ENCODE measurements around the gene NKX3-2.

Gene NKX3-2

GRCh38 chr4:13524504-13525243 lies 19.6 kb downstream of the NKX3-2 start:
- Histone ChIP-seq H3K4me3 (ENCODE audit: low read length in 2 of 2) (no peak overlapping the region), H3K27me3 (ENCODE audit: control insufficient read depth in 2 of 2, insufficient read depth in 2 of 2, low read length in 2 of 2) (peaks cover 50 to 60% of the 10 kb centered on the region in 2 donors)

GRCh38 chr4:13523591-13524503 lies 20.5 kb downstream of the NKX3-2 start:
- H3K4me3 ChIP-seq (ENCODE audit: low read length in 2 of 2): no peak overlapping the region
- peaks cover 6 to 10% of the 10 kb centered on the region in 2 donors for H3K9me3 ChIP-seq (ENCODE audit: control insufficient read depth in 2 of 2, low read length in 2 of 2)
- peaks cover 41 to 52% of the 10 kb centered on the region in 2 donors for H3K27me3 ChIP-seq (ENCODE audit: control insufficient read depth in 2 of 2, insufficient read depth in 2 of 2, low read length in 2 of 2)
- H3K9ac ChIP-seq (ENCODE audit: low read depth in 1 of 2, low read length in 2 of 2): no peak overlapping the region
- no peaks in the 10 kb centered on the region for H3K36me3 ChIP-seq (ENCODE audit: control insufficient read depth in 2 of 2, insufficient read depth in 2 of 2, low read length in 2 of 2)
- H3K27ac ChIP-seq (ENCODE audit: low read depth in 2 of 2, low read length in 2 of 2): no peak overlapping the region
- H3K4me1 ChIP-seq (ENCODE audit: control insufficient read depth in 2 of 2, insufficient read depth in 2 of 2, low read length in 2 of 2): no peaks in the 10 kb centered on the region

More at GRCh38 chr4:13524504-13525243, 19.6 kb downstream of the NKX3-2 start:
- Histone ChIP-seq H3K27ac (ENCODE audit: low read depth in 2 of 2, low read length in 2 of 2) (no peak overlapping the region), H3K9ac (ENCODE audit: low read depth in 1 of 2, low read length in 2 of 2) (no peak overlapping the region), H3K36me3 (ENCODE audit: control insufficient read depth in 2 of 2, insufficient read depth in 2 of 2, low read length in 2 of 2) (no peaks in the 10 kb centered on the region), H3K9me3 (ENCODE audit: control insufficient read depth in 2 of 2, low read length in 2 of 2) (peaks cover 6 to 10% of the 10 kb centered on the region in 2 donors), H3K4me1 (ENCODE audit: control insufficient read depth in 2 of 2, insufficient read depth in 2 of 2, low read length in 2 of 2) (no peaks in the 10 kb centered on the region)

- no peaks in the 10 kb centered on the region for H3K4me1 ChIP-seq (ENCODE audit: control insufficient read depth in 2 of 2, insufficient read depth in 2 of 2, low read length in 2 of 2)
- no peak overlapping the region for H3K9ac ChIP-seq (ENCODE audit: low read depth in 1 of 2, low read length in 2 of 2)
- H3K9me3 ChIP-seq (ENCODE audit: control insufficient read depth in 2 of 2, low read length in 2 of 2): peaks cover 6 to 10% of the 10 kb centered on the region in 2 donors
- no peak overlapping the region for H3K27ac ChIP-seq (ENCODE audit: low read depth in 2 of 2, low read length in 2 of 2)
- H3K4me3 ChIP-seq (ENCODE audit: low read length in 2 of 2): no peak overlapping the region
- peaks cover 34 to 45% of the 10 kb centered on the region in 2 donors for H3K27me3 ChIP-seq (ENCODE audit: control insufficient read depth in 2 of 2, insufficient read depth in 2 of 2, low read length in 2 of 2)
- H3K36me3 ChIP-seq (ENCODE audit: control insufficient read depth in 2 of 2, insufficient read depth in 2 of 2, low read length in 2 of 2): no peaks in the 10 kb centered on the region
Observed at GRCh38 chr4:13523105-13523477, 21.2 kb downstream of the NKX3-2 start.

GRCh38 chr4:13522282-13523104 lies 21.8 kb downstream of the NKX3-2 start:
- Histone ChIP-seq H3K4me3 (ENCODE audit: low read length in 2 of 2) (no peak overlapping the region), H3K36me3 (ENCODE audit: control insufficient read depth in 2 of 2, insufficient read depth in 2 of 2, low read length in 2 of 2) (no peaks in the 10 kb centered on the region), H3K4me1 (ENCODE audit: control insufficient read depth in 2 of 2, insufficient read depth in 2 of 2, low read length in 2 of 2) (no peaks in the 10 kb centered on the region), H3K27me3 (ENCODE audit: control insufficient read depth in 2 of 2, insufficient read depth in 2 of 2, low read length in 2 of 2) (peaks cover 30 to 44% of the 10 kb centered on the region in 2 donors), H3K27ac (ENCODE audit: low read depth in 2 of 2, low read length in 2 of 2) (no peak overlapping the region), H3K9ac (ENCODE audit: low read depth in 1 of 2, low read length in 2 of 2) (no peak overlapping the region), H3K9me3 (ENCODE audit: control insufficient read depth in 2 of 2, low read length in 2 of 2) (peaks cover 6 to 10% of the 10 kb centered on the region in 2 donors)

- Histone ChIP-seq H3K27ac (ENCODE audit: low read depth in 2 of 2, low read length in 2 of 2) (no peak overlapping the region), H3K4me1 (ENCODE audit: control insufficient read depth in 2 of 2, insufficient read depth in 2 of 2, low read length in 2 of 2) (no peaks in the 10 kb centered on the region), H3K36me3 (ENCODE audit: control insufficient read depth in 2 of 2, insufficient read depth in 2 of 2, low read length in 2 of 2) (no peaks in the 10 kb centered on the region), H3K9ac (ENCODE audit: low read depth in 1 of 2, low read length in 2 of 2) (no peak overlapping the region), H3K4me3 (ENCODE audit: low read length in 2 of 2) (no peak overlapping the region), H3K9me3 (ENCODE audit: control insufficient read depth in 2 of 2, low read length in 2 of 2) (peaks cover 6 to 10% of the 10 kb centered on the region in 2 donors), H3K27me3 (ENCODE audit: control insufficient read depth in 2 of 2, insufficient read depth in 2 of 2, low read length in 2 of 2) (peaks cover 17 to 32% of the 10 kb centered on the region in 2 donors)
Observed at GRCh38 chr4:13521047-13521446, 23.3 kb downstream of the NKX3-2 start.

- Histone ChIP-seq H3K4me1 (ENCODE audit: control insufficient read depth in 2 of 2, insufficient read depth in 2 of 2, low read length in 2 of 2) (no peaks in the 10 kb centered on the region), H3K9ac (ENCODE audit: low read depth in 1 of 2, low read length in 2 of 2) (no peak overlapping the region), H3K9me3 (ENCODE audit: control insufficient read depth in 2 of 2, low read length in 2 of 2) (no peaks in the 10 kb centered on the region), H3K27me3 (ENCODE audit: control insufficient read depth in 2 of 2, insufficient read depth in 2 of 2, low read length in 2 of 2) (peaks cover 3 to 4% of the 10 kb centered on the region in 2 donors), H3K36me3 (ENCODE audit: control insufficient read depth in 2 of 2, insufficient read depth in 2 of 2, low read length in 2 of 2) (no peaks in the 10 kb centered on the region), H3K4me3 (ENCODE audit: low read length in 2 of 2) (no peak overlapping the region), H3K27ac (ENCODE audit: low read depth in 2 of 2, low read length in 2 of 2) (no peak overlapping the region)
Observed at GRCh38 chr4:13516315-13516860, 27.9 kb downstream of the NKX3-2 start.

GRCh38 chr4:13515268-13515667 lies 29.0 kb downstream of the NKX3-2 start:
- Histone ChIP-seq H3K9me3 (ENCODE audit: control insufficient read depth in 2 of 2, low read length in 2 of 2) (no peaks in the 10 kb centered on the region), H3K27me3 (ENCODE audit: control insufficient read depth in 2 of 2, insufficient read depth in 2 of 2, low read length in 2 of 2) (no peaks in the 10 kb centered on the region), H3K27ac (ENCODE audit: low read depth in 2 of 2, low read length in 2 of 2) (no peak overlapping the region), H3K4me1 (ENCODE audit: control insufficient read depth in 2 of 2, insufficient read depth in 2 of 2, low read length in 2 of 2) (no peaks in the 10 kb centered on the region), H3K9ac (ENCODE audit: low read depth in 1 of 2, low read length in 2 of 2) (no peak overlapping the region), H3K4me3 (ENCODE audit: low read length in 2 of 2) (no peak overlapping the region), H3K36me3 (ENCODE audit: control insufficient read depth in 2 of 2, insufficient read depth in 2 of 2, low read length in 2 of 2) (no peaks in the 10 kb centered on the region)

- Histone ChIP-seq H3K9ac (ENCODE audit: low read depth in 1 of 2, low read length in 2 of 2) (no peak overlapping the region), H3K9me3 (ENCODE audit: control insufficient read depth in 2 of 2, low read length in 2 of 2) (no peaks in the 10 kb centered on the region), H3K36me3 (ENCODE audit: control insufficient read depth in 2 of 2, insufficient read depth in 2 of 2, low read length in 2 of 2) (no peaks in the 10 kb centered on the region), H3K27me3 (ENCODE audit: control insufficient read depth in 2 of 2, insufficient read depth in 2 of 2, low read length in 2 of 2) (no peaks in the 10 kb centered on the region), H3K4me3 (ENCODE audit: low read length in 2 of 2) (no peak overlapping the region), H3K27ac (ENCODE audit: low read depth in 2 of 2, low read length in 2 of 2) (no peak overlapping the region), H3K4me1 (ENCODE audit: control insufficient read depth in 2 of 2, insufficient read depth in 2 of 2, low read length in 2 of 2) (no peaks in the 10 kb centered on the region)
Observed at GRCh38 chr4:13514722-13515121, 29.6 kb downstream of the NKX3-2 start.

- H3K36me3 ChIP-seq (ENCODE audit: control insufficient read depth in 2 of 2, insufficient read depth in 2 of 2, low read length in 2 of 2): no peaks in the 10 kb centered on the region
- no peak overlapping the region for H3K9ac ChIP-seq (ENCODE audit: low read depth in 1 of 2, low read length in 2 of 2)
- no peaks in the 10 kb centered on the region for H3K27me3 ChIP-seq (ENCODE audit: control insufficient read depth in 2 of 2, insufficient read depth in 2 of 2, low read length in 2 of 2)
- no peaks in the 10 kb centered on the region for H3K4me1 ChIP-seq (ENCODE audit: control insufficient read depth in 2 of 2, insufficient read depth in 2 of 2, low read length in 2 of 2)
- H3K4me3 ChIP-seq (ENCODE audit: low read length in 2 of 2): no peak overlapping the region
- H3K9me3 ChIP-seq (ENCODE audit: control insufficient read depth in 2 of 2, low read length in 2 of 2): no peaks in the 10 kb centered on the region
- H3K27ac ChIP-seq (ENCODE audit: low read depth in 2 of 2, low read length in 2 of 2): no peak overlapping the region
Observed at GRCh38 chr4:13511101-13511500, 33.2 kb downstream of the NKX3-2 start.

All from mucosa of rectum (tissue), 2 donors.